Measurements from ENCODE around the gene PDCL3. TPM values are rescaled to one million over a fixed set of nuclear protein-coding genes. Genes with fewer than 3 reads are reported as not detected.

PDCL3 gene
- total RNA-seq, 1 experiment from 2014 or later = 16.2 TPM

DNA sequence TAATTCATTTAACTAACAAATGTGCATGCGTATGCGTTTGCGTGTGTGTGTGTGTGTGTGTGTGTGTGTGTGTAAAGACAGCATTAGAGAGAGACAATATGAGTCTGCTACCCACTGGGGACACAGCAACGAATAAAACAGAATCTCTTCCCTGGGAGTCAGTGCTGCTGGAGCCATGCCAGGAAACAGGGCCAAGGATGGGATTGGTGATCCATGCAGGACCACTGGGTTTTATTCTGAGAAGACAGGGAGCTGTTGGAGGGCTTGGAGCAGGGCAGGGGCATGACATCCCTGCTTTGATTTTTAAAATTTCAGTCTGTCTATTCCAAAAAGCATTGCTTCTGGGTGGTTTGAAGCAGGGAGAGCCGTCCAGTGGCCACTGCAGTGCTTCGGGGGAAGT, 62.9 kb downstream of the PDCL3 start:
- Histone ChIP-seq H2AFZ (ENCODE audit: low read length) (no peak overlapping the region), H3K4me3 (ENCODE audit: low read length) (no peak overlapping the region), H3K36me3 (ENCODE audit: insufficient read depth, low read length) (no peaks in the 10 kb centered on the region), H3K4me1 (ENCODE audit: low read length) (peaks cover 46% of the 10 kb centered on the region), H3K27me3 (ENCODE audit: low read length) (no peaks in the 10 kb centered on the region), H3K27ac (ENCODE audit: low read length) (no peak overlapping the region), H4K20me1 (ENCODE audit: insufficient read depth, low read depth, low read length) (no peaks in the 10 kb centered on the region), H3K9me3 (ENCODE audit: low read length) (no peaks in the 10 kb centered on the region), H3K9ac (ENCODE audit: low read length) (no peak overlapping the region), H3K79me2 (ENCODE audit: low read length) (no peaks in the 10 kb centered on the region), H3K4me2 (ENCODE audit: low read depth, low read length, poor library complexity, severe bottlenecking) (no peak overlapping the region), H3K9me2 (replicated peaks; ENCODE audit: insufficient read depth, low read length) (no peaks in the 10 kb centered on the region)
- no peak for DNase-seq

Small RNA genes lying within 50 kb of the gene (small RNA-seq; reads per million reads assigned to genes)
- not detected for gene HMGN2P22

Other genes starting within 250 kb of the PDCL3 start
- not detected in 2 replicates for gene LONRF2, start 240.5 kb upstream of the PDCL3 start, total RNA-seq (2014; rRNA removed; shearing (Covaris generic); ENCODE audit: low replicate concordance)
- gene CHST10, start 145.3 kb upstream of the PDCL3 start, total RNA-seq (2014; rRNA removed; shearing (Covaris generic); ENCODE audit: low replicate concordance) = 22.6 and 28.7 TPM in 2 replicates
- gene NMS, start 92.5 kb upstream of the PDCL3 start, total RNA-seq (2014; rRNA removed; shearing (Covaris generic); ENCODE audit: low replicate concordance) = not detected in 2 replicates

Data from Karpas-422 (cell line).